ENCODE measurements around the gene TSHZ1.
"Not testable (repeated sequence)": the region's sequence is repeated elsewhere in the genome, so short reads cannot be mapped to it uniquely, and the experiment has no call there.

The TSHZ1 gene

DNA sequence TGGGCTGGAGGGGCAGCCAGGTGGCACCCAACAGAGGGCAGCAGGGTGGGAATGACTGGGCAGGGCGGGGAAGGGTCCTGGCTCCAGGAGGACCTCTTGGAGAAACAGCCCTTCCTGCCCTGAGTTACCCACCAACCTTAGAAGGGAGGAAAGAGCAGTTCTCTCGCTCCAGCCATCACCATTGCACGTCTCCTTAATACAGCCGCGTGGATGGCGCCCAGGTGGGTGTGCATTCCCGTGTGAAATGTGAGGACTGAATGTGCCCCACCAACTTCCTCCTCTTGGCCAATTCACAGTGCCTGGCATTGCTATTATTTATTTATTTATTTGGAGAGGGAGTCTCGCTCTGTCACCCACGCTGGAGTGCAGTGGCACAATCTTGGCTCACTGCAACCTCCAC lies 109.9 kb downstream of the TSHZ1 start:
- DNase-seq: no peak
- Mint-ChIP-seq H3K27ac (no peak overlapping the region), H3K36me3 (ENCODE audit: low read depth) (peaks cover 6% of the 10 kb centered on the region), H3K27me3 (ENCODE audit: low read depth, poor library complexity) (peaks cover 4% of the 10 kb centered on the region), H3K4me3 (no peak overlapping the region), H3K4me1 (peaks cover 29% of the 10 kb centered on the region), H3K9me3 (peaks cover 6% of the 10 kb centered on the region)
- no peak for TF ChIP-seq CTCF (IDR thresholded peaks at IDR 0.05)

DNA sequence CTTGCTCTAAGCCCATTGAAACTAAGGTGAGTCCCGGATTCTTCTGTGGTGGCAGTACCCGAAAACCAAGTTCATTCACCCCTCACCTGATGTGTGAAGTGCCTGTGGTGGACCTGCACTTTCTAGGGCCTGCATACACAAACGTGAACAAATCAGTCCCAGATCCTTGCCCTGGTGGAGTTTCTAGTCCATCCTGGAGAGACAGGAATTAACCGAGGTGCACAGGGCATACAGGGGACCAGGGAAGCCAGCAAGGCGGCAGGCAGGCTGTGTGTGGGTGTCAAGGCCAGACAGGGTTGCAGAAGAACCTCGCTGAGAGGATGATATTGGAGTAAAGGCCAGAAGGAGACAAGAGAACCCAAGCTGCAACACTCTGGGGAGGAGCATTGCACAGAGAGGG lies 110.8 kb downstream of the TSHZ1 start:
- Mint-ChIP-seq H3K36me3 (ENCODE audit: low read depth) (peaks cover 15% of the 10 kb centered on the region), H3K27ac (no peak overlapping the region)
- DNase-seq: no peak

DNA sequence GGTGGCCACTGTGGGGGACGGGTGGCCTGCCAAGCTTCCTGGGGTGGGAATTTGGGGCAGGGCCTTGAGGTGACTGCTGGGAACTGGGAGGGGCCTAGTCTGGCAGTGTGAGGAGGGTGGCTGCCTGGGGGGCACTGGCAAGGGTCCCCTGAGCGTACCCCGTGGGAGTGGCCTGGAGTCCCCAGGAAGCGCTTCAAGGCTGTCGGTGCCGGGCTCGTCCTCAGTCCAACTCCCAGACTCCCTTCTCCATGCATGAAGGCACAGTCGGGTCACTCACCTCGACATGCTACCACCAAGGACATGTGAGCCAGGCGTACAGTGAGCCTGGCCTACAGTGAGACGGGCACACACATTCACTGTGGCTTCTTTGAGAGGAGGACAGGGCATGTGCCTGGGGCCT lies 111.6 kb downstream of the TSHZ1 start:
- no peak for DNase-seq
- H3K4me3 Mint-ChIP-seq: no peak overlapping the region
- peaks cover 29% of the 10 kb centered on the region for H3K4me1 Mint-ChIP-seq
- H3K9me3 Mint-ChIP-seq: peaks cover 23% of the 10 kb centered on the region
- TF ChIP-seq CTCF (IDR thresholded peaks at IDR 0.05): no peak
- H3K27me3 Mint-ChIP-seq (ENCODE audit: low read depth, poor library complexity): peaks cover 4% of the 10 kb centered on the region
- peaks cover 19% of the 10 kb centered on the region for H3K36me3 Mint-ChIP-seq (ENCODE audit: low read depth)
- H3K27ac Mint-ChIP-seq: no peak overlapping the region

More for the DNA sequence above, 110.8 kb downstream of the TSHZ1 start:
- Mint-ChIP-seq H3K4me3 (no peak overlapping the region), H3K27me3 (ENCODE audit: low read depth, poor library complexity) (peaks cover 4% of the 10 kb centered on the region), H3K4me1 (peaks cover 29% of the 10 kb centered on the region), H3K9me3 (peaks cover 15% of the 10 kb centered on the region)
- no peak for TF ChIP-seq CTCF (IDR thresholded peaks at IDR 0.05)

- peaks cover 4% of the 10 kb centered on the region for H3K27me3 Mint-ChIP-seq (ENCODE audit: low read depth, poor library complexity)
- H3K4me1 Mint-ChIP-seq: peaks cover 29% of the 10 kb centered on the region
- no peak overlapping the region for H3K4me3 Mint-ChIP-seq
- no peak for DNase-seq
- H3K9me3 Mint-ChIP-seq: peaks cover 39% of the 10 kb centered on the region
- no peak overlapping the region for H3K27ac Mint-ChIP-seq
- no peak for TF ChIP-seq CTCF (IDR thresholded peaks at IDR 0.05)
- H3K36me3 Mint-ChIP-seq (ENCODE audit: low read depth): peaks cover 25% of the 10 kb centered on the region
Observed at GRCh38 chr18:75323821-75324585, 113.4 kb downstream of the TSHZ1 start.

- Mint-ChIP-seq H3K4me1 (peaks cover 27% of the 10 kb centered on the region), H3K36me3 (ENCODE audit: low read depth) (peaks cover 25% of the 10 kb centered on the region), H3K27ac (no peak overlapping the region), H3K9me3 (peaks cover 42% of the 10 kb centered on the region), H3K4me3 (no peak overlapping the region), H3K27me3 (ENCODE audit: low read depth, poor library complexity) (peaks cover 4% of the 10 kb centered on the region)
- no peak for TF ChIP-seq CTCF (IDR thresholded peaks at IDR 0.05)
- no peak for DNase-seq
Observed at GRCh38 chr18:75324686-75325257, 114.2 kb downstream of the TSHZ1 start.

- H3K4me3 Mint-ChIP-seq; H3K27ac Mint-ChIP-seq; H3K4me1 Mint-ChIP-seq; H3K27me3 Mint-ChIP-seq (ENCODE audit: low read depth, poor library complexity); DNase-seq: not testable (repeated sequence)
- Mint-ChIP-seq H3K36me3 (ENCODE audit: low read depth) (peaks cover 25% of the 10 kb centered on the region), H3K9me3 (peaks cover 42% of the 10 kb centered on the region)
Observed at GRCh38 chr18:75329753-75330152, 119.2 kb downstream of the TSHZ1 start.
